ENCODE results near the gene TP53BP2.
"Not testable (repeated sequence)": the region's sequence is repeated elsewhere in the genome, so short reads cannot be mapped to it uniquely, and the experiment has no call there.

TP53BP2 gene, protein sequence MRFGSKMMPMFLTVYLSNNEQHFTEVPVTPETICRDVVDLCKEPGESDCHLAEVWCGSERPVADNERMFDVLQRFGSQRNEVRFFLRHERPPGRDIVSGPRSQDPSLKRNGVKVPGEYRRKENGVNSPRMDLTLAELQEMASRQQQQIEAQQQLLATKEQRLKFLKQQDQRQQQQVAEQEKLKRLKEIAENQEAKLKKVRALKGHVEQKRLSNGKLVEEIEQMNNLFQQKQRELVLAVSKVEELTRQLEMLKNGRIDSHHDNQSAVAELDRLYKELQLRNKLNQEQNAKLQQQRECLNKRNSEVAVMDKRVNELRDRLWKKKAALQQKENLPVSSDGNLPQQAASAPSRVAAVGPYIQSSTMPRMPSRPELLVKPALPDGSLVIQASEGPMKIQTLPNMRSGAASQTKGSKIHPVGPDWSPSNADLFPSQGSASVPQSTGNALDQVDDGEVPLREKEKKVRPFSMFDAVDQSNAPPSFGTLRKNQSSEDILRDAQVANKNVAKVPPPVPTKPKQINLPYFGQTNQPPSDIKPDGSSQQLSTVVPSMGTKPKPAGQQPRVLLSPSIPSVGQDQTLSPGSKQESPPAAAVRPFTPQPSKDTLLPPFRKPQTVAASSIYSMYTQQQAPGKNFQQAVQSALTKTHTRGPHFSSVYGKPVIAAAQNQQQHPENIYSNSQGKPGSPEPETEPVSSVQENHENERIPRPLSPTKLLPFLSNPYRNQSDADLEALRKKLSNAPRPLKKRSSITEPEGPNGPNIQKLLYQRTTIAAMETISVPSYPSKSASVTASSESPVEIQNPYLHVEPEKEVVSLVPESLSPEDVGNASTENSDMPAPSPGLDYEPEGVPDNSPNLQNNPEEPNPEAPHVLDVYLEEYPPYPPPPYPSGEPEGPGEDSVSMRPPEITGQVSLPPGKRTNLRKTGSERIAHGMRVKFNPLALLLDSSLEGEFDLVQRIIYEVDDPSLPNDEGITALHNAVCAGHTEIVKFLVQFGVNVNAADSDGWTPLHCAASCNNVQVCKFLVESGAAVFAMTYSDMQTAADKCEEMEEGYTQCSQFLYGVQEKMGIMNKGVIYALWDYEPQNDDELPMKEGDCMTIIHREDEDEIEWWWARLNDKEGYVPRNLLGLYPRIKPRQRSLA

DNA sequence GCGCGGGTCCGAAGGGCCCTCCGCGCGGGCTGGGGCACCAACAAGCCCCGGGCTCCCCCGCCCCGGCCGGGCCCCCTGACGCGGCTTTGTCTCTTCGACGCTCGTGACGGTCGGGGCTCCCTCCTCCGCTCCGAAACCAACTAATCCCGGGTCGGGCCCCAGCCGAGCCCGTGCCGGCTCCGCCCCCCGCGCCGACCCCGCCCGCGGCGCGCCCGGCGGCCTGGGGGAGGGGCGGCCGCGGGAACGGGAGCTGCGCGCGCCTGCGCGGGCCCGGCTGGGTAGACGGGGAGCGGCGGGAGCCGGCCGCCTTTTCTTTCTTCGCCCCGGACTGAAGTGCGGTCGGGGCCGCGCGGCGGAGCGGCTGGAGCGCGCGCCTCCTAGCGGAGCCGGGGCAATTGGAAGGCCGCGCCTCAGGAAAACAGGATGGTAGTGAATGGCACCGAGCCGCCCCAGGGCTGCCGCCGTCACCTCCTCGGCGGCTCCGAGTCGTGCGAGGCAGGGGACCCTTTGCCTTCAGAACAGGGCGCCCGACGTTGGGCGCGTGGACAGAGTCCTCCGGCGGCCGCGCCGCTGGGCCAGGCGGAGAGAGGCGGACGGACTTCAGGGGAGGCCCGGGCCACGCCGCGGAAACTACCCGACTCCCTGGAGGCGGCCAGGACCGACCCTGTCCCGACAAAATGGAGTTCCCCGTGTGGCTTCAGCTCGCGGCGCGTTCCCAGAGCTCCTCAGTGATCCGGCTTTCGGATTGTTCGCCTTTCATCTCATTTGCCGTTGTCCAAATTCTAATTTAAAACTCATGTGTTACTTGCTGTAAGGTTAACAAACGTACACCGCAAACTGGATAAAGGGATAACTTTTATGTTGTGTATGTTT lies at the start of gene TP53BP2:
Gene TP53BP2 (minus strand): TSS at position 138 of the 873 bp plus-strand sequence. CDS start 267 bp downstream, outside the sequence.
- H3K36me3 ChIP-seq (replicated peaks) = no peaks in the 10 kb centered on the region
- H3K4me3 ChIP-seq = peak within 1 kb of the TSS; percentile 62
- no peaks in the 10 kb centered on the region for H3K27me3 ChIP-seq (ENCODE audit: low read depth)
- H3K9me3 ChIP-seq = no peaks in the 10 kb centered on the region
- DNase-seq (ENCODE audit: low spot score in 2 of 2) = peak; percentile 86 to 90
- peaks cover 17% of the 10 kb centered on the region for H3K4me1 ChIP-seq
- in situ Hi-C loops (cut with MboI; ENCODE audit: low sequenced_read_pairs) = no loop called here

DNA sequence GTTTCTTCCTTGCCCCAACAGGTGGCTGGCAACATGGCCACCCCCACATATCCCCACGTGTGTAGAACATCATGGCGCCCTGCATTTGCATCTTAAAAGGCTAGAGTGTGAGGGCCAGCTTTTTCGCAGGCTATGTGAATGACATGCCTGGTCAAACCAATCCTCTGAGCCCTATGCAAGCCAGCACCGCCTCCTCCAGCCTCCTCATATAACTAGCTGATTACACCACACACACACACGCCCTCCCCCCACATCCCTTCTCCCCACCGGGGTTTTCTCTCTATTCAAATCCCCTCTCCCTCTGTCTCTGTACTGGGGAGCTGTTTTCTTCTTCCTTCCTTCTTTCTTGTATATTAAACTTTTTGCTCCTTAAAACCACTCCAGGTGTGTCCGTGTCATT lies 44.7 kb upstream of the TP53BP2 start:
- in situ Hi-C loops (cut with MboI; ENCODE audit: low sequenced_read_pairs); H3K27me3 ChIP-seq (ENCODE audit: low read depth); H3K36me3 ChIP-seq (replicated peaks); H3K4me3 ChIP-seq; H3K4me1 ChIP-seq; H3K9me3 ChIP-seq: not testable (repeated sequence)
- DNase-seq (ENCODE audit: low spot score in 2 of 2) = peak; percentile 14 to 67

DNA sequence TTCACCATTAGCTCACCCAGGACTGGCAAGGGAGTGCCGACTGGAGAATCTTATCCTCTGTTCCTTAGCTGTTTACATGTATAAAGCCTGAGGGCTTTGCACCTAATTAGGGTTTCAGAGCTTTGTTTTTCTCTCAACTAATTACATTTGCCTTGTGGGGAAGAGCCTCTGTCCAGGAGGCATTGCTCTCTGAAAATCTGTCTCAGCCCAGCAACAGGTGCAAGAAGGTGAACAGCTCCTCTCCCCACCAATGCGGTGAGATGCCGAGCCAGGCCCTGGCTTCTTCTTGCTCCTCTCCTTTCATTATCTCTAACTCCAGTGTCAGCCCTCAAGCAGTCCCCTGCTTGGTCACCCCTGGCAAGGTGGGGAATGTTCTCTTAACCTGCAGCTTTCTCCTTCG lies 43.6 kb upstream of the TP53BP2 start:
- H3K4me3 ChIP-seq; DNase-seq (ENCODE audit: low spot score in 2 of 2); H3K9me3 ChIP-seq; H3K27me3 ChIP-seq (ENCODE audit: low read depth); H3K36me3 ChIP-seq (replicated peaks); in situ Hi-C loops (cut with MboI; ENCODE audit: low sequenced_read_pairs); H3K4me1 ChIP-seq: not testable (repeated sequence)

DNA sequence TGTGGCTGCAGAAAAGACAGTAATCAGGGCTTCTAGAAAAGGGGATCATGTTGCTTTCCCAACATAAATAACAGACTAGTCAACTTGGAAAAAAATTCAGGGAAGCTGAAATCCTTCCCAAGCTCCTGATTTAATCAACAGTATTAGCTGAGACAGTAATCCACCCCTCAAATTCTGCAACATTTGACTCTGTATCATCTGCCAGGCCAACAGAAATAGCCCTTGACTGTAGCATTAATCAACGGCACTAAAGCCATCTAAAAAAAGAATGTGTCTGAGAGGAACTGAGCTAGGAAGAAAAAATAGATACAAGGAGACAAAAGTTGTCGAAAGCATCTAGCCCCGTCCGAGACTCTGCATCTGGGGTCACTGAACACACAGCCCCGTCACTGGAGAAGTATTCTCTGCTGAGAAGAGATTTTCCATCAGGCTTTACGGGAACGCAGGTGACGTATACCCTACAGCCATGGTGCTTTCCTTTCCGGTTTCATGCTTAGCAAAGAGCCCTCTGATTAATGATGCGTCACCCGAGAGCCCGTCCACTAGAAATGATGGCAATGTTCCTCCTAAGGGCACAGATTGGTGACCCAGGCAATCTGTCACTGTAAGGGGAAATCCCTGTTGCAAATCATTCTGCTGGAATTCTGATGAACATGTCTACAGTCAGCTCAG lies 42.1 kb upstream of the TP53BP2 start:
- in situ Hi-C loops (cut with MboI; ENCODE audit: low sequenced_read_pairs) = no loop called here
- DNase-seq (ENCODE audit: low spot score in 2 of 2) = no peak

DNA sequence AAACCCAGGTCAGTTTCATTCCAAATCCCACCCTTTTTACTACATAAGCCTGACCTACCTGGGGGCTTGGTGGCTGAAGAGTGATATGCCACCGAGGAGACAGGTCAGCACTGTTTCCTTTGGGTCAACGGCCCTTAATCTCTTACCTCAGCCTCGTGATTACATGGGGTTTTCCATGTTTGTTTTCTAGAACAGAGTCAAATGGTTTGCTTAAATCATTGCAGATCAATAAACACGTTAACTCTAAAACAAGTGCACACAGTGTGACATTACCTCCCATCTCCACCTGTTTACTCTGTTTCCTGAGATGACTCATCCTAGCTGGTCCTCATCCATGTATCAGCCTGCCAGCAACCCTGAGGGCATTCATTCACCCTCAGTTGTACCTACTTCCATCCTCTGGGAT lies 40.8 kb upstream of the TP53BP2 start:
- in situ Hi-C loops (cut with MboI; ENCODE audit: low sequenced_read_pairs) = no loop called here
- DNase-seq (ENCODE audit: low spot score in 2 of 2) = no peak
- no peaks in the 10 kb centered on the region for H3K4me1 ChIP-seq
- H3K4me3 ChIP-seq = no peak overlapping the region
- no peaks in the 10 kb centered on the region for H3K36me3 ChIP-seq (replicated peaks)
- H3K27me3 ChIP-seq (ENCODE audit: low read depth) = no peaks in the 10 kb centered on the region
- H3K9me3 ChIP-seq = no peaks in the 10 kb centered on the region

More for the DNA sequence above, 42.1 kb upstream of the TP53BP2 start:
- H3K4me3 ChIP-seq = no peak overlapping the region
- H3K9me3 ChIP-seq = no peaks in the 10 kb centered on the region
- H3K36me3 ChIP-seq (replicated peaks) = no peaks in the 10 kb centered on the region
- no peaks in the 10 kb centered on the region for H3K4me1 ChIP-seq
- no peaks in the 10 kb centered on the region for H3K27me3 ChIP-seq (ENCODE audit: low read depth)

DNA sequence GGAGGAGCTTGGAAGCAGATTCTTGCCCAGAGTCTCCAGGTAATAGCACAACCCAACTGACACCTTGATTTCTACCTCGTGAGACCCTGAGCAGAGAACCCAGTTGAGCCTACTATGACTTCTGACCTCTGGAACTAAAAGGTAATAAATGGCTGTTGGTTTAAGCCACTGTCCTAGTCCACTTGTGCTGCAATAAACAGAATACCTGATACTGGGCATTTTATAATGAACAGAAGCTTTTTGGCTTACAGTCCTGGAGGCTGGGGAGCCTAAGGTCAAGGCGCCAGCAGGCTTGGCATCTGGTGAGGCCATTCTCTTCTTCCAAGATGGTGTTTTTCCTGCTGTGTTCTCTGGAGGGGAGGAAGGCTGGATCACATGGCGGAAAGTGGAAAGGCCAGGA lies 39.9 kb upstream of the TP53BP2 start:
- Histone ChIP-seq H3K4me1 (no peaks in the 10 kb centered on the region), H3K27me3 (ENCODE audit: low read depth) (no peaks in the 10 kb centered on the region), H3K36me3 (replicated peaks) (no peaks in the 10 kb centered on the region), H3K4me3 (no peak overlapping the region), H3K9me3 (no peaks in the 10 kb centered on the region)
- DNase-seq (ENCODE audit: low spot score in 2 of 2) = no peak
- in situ Hi-C loops (cut with MboI; ENCODE audit: low sequenced_read_pairs) = no loop called here

DNA sequence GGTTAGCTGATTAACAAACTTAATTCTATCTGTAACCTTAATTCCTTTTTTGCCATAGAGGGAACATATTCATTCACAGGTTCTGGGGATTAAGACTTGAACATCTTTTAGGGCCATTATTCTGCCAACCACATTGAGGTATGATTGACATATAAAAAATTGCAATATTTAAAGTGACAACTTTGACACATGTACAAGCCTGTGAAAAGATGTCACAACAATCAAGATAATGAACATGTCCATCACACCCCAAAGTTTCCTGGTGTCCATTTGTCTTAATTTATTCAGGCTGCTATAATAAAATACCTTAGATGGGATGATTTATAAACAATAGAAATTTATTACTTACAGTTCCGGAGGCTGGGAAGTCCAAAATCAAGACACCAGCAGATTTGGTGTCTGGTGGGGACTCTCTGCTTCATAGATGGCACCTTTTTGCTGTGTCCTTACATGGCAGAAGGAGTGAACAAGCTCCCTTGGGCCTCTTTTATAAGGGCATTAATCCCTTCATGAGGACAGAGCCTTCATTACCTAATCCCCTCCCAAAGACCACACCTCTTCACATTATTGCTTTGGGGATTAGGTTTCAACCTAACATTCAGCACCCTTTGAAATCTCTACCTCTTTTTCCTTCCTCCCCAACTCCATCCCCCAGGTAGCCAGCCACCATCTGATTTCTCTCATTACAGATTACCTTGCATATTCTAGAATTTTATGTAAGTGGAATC lies 33.0 kb upstream of the TP53BP2 start:
- Histone ChIP-seq H3K4me3 (no peak overlapping the region), H3K9me3 (no peaks in the 10 kb centered on the region), H3K27me3 (ENCODE audit: low read depth) (no peaks in the 10 kb centered on the region), H3K4me1 (peaks cover 6% of the 10 kb centered on the region; the same call in 1 of the 2 replicates), H3K36me3 (replicated peaks) (no peaks in the 10 kb centered on the region)
- in situ Hi-C loops (cut with MboI; ENCODE audit: low sequenced_read_pairs) = no loop called here
- peak in 1 of 2 experiments; percentile 49 for DNase-seq (ENCODE audit: low spot score in 2 of 2)

DNA sequence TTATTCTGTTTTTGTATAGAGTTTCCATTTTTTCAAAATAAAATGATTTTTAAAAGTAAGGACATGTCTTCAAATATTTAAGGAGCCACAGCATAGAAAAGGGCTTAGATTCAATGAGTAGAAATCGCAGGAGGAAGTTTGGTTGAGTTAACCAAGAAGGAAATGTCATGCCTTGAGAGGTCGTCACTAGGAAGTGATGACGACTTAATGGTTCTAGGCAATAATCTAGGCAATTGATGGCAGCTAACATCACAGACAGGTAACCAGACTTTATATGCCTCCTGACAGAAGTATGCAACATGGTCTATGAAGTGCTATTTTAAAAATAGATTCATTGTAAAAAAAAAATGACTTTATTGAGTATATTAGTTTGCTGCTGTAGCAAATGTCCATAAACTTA lies 32.1 kb upstream of the TP53BP2 start:
- Histone ChIP-seq H3K9me3 (no peaks in the 10 kb centered on the region), H3K4me1 (peaks cover 6% of the 10 kb centered on the region; the same call in 1 of the 2 replicates), H3K27me3 (ENCODE audit: low read depth) (no peaks in the 10 kb centered on the region), H3K36me3 (replicated peaks) (no peaks in the 10 kb centered on the region), H3K4me3 (no peak overlapping the region)
- in situ Hi-C loops (cut with MboI; ENCODE audit: low sequenced_read_pairs) = no loop called here
- DNase-seq (ENCODE audit: low spot score in 2 of 2) = no peak

DNA sequence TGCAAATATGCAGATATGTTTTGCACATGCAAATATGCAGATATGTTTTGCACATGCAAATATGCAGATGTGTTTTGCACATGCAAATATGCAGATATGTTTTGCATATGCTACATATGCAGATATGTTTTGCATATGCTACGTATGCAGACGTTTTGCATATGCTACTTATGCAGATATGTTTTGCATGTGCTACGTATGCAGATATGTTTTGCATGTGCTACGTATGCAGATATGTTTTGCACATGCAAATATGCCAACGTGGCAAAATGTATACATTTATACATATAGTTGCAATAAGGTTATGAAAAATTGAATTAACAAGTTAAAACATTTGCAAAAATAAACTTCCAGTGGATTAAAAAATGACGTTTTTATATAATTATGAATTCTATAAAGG lies 30.8 kb upstream of the TP53BP2 start:
- in situ Hi-C loops (cut with MboI; ENCODE audit: low sequenced_read_pairs) = no loop called here
- peaks cover 6% of the 10 kb centered on the region; the same call in 1 of the 2 replicates for H3K4me1 ChIP-seq
- no peaks in the 10 kb centered on the region for H3K36me3 ChIP-seq (replicated peaks)
- no peaks in the 10 kb centered on the region; the same call in 1 of the 2 replicates for H3K9me3 ChIP-seq
- H3K27me3 ChIP-seq (ENCODE audit: low read depth) = no peaks in the 10 kb centered on the region
- no peak overlapping the region for H3K4me3 ChIP-seq
- no peak for DNase-seq (ENCODE audit: low spot score in 2 of 2)

DNA sequence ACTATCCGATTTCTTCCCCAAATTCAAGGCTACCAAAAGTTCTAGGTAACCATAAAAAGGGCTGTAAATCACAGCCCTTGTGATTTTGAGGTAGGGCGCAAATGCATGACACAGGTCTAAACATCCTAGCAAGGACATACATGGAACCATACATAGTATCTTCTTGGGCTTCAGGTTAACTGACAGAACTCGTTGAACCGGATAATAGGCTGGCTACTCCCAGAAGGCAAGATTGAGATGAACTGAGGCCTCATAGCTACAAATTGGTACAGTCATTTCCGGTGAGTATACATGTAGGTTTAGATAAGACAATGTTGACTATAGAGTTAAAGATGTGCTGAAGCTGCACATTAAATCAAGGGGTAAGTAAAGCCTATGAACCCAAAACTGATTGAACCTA lies 27.3 kb upstream of the TP53BP2 start:
- Histone ChIP-seq H3K27me3 (ENCODE audit: low read depth) (peaks cover 20% of the 10 kb centered on the region), H3K9me3 (no peaks in the 10 kb centered on the region; the same call in 1 of the 2 replicates), H3K4me3 (no peak overlapping the region), H3K4me1 (no peaks in the 10 kb centered on the region), H3K36me3 (replicated peaks) (no peaks in the 10 kb centered on the region)
- no peak for DNase-seq (ENCODE audit: low spot score in 2 of 2)
- in situ Hi-C loops (cut with MboI; ENCODE audit: low sequenced_read_pairs) = no loop called here

DNA sequence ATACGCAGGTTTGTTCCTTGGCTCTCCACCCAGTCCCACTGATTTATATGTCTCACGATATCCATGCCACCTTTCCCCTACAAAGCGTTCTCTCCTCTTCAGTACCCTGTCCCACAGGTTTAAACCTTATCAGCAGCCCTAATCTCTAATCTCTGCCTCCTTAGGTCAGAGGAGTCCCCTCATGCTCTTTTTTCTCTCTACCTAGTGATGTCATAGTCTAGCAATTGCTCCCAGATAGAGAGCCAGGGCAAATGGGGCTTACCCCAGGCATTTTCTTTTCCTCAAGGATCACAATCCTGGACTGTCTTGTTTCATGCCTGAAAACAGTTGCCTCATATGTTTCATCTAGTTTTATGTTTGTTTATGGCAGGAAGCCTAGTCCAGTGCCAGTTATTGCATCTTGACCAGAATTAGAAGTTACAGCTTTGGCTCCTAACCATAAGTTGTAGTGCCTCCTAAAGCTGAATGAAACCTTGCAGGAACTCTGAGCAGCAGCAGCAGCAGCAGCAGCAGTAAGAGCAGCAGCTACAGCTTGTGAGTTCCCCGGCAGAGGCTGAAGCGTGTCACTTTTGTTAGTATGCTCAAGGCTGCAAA lies 26.7 kb upstream of the TP53BP2 start:
- Histone ChIP-seq H3K4me3 (no peak overlapping the region), H3K27me3 (ENCODE audit: low read depth) (peaks cover 22% of the 10 kb centered on the region), H3K9me3 (no peaks in the 10 kb centered on the region; the same call in 1 of the 2 replicates), H3K36me3 (replicated peaks) (no peaks in the 10 kb centered on the region), H3K4me1 (no peaks in the 10 kb centered on the region)
- no peak for DNase-seq (ENCODE audit: low spot score in 2 of 2)
- in situ Hi-C loops (cut with MboI; ENCODE audit: low sequenced_read_pairs) = no loop called here
